Neuronal stem cell (in vitro differentiated cells): ENCODE results near the gene PLXNC1.

ENCODE experiments used
- DNase-seq: peaks from one replicate; pipeline ENCODE4 v3.0.0-alpha.2; 2013; ENCODE audit warnings: low spot score
- H2AFZ ChIP-seq: one replicate; pipeline ENCODE4 v1.6.1; 2013; ENCODE audit warnings: mild to moderate bottlenecking, low read length, inconsistent platforms
- H2AK5ac ChIP-seq: 2 replicates; pipeline ENCODE4 v1.6.1; 2013; ENCODE audit warnings: low read depth, mild to moderate bottlenecking, inconsistent platforms, low read length, moderate library complexity, mixed read lengths
- H2BK120ac ChIP-seq: 2 replicates; pipeline ENCODE4 v1.6.1; 2013; ENCODE audit warnings: low read depth, mild to moderate bottlenecking, inconsistent platforms, low read length, moderate library complexity, mixed read lengths
- H2BK12ac ChIP-seq: one replicate; pipeline ENCODE4 v1.6.1; 2013; ENCODE audit warnings: low read length, inconsistent platforms
- H2BK15ac ChIP-seq: 2 replicates; pipeline ENCODE4 v1.6.1; 2013; ENCODE audit warnings: mild to moderate bottlenecking, low read length, inconsistent platforms, mixed read lengths
- H2BK5ac ChIP-seq: one replicate; pipeline ENCODE4 v1.6.1; 2013; ENCODE audit warnings: inconsistent platforms, mild to moderate bottlenecking, low read length, moderate library complexity
- H3K14ac ChIP-seq: one replicate; pipeline ENCODE4 v1.6.1; 2013; ENCODE audit warnings: low read length, inconsistent platforms
- H3K18ac ChIP-seq: 2 replicates; pipeline ENCODE4 v1.6.1; 2013; ENCODE audit warnings: low read length, inconsistent platforms
- H3K23ac ChIP-seq: 2 replicates; pipeline ENCODE4 v1.6.1; 2013; ENCODE audit warnings: low read depth, mild to moderate bottlenecking, mixed read lengths, low read length, inconsistent platforms; ENCODE audit not compliant: poor library complexity
- H3K27ac ChIP-seq: replicated peaks from 3 replicates; pipeline ENCODE4 v1.5.1; 2013; ENCODE audit warnings: low read length, inconsistent platforms
- H3K27me3 ChIP-seq, 3 experiments: 2 replicates each; pipeline ENCODE4 v1.6.1; 2013; ENCODE audit warnings: low read length in 3 of 3, mild to moderate bottlenecking in 2 of 3, inconsistent platforms in 1 of 3, low read depth in 1 of 3, mixed read lengths in 1 of 3, moderate library complexity in 1 of 3; ENCODE audit not compliant: control insufficient read depth in 3 of 3, insufficient read depth in 3 of 3
- H3K36me3 ChIP-seq, 2 donors: replicated peaks in 1 of 2; 2 replicates each; pipeline ENCODE4 v1.6.1; 2013; ENCODE audit warnings: low read length in 2 of 2; ENCODE audit not compliant: control insufficient read depth in 2 of 2, insufficient read depth in 2 of 2
- H3K4ac ChIP-seq: 2 replicates; pipeline ENCODE4 v1.6.1; 2013; ENCODE audit warnings: inconsistent platforms, mild to moderate bottlenecking, low read length, moderate library complexity
- H3K4me1 ChIP-seq, 2 donors: 1 replicate in 1 of 2; 2 replicates in 1 of 2; pipeline ENCODE4 v1.6.1; 2013; ENCODE audit warnings: low read length in 2 of 2, low read depth in 1 of 2; ENCODE audit not compliant: control insufficient read depth in 2 of 2, insufficient read depth in 1 of 2
- H3K4me2 ChIP-seq: one replicate; pipeline ENCODE4 v1.6.1; 2013; ENCODE audit warnings: mild to moderate bottlenecking, low read length, inconsistent platforms; ENCODE audit not compliant: insufficient read depth, poor library complexity, severe bottlenecking
- H3K4me3 ChIP-seq, 2 donors: 2 replicates each; pipeline ENCODE4 v1.5.1; 2013; ENCODE audit warnings: low read length in 2 of 2, mild to moderate bottlenecking in 2 of 2, inconsistent platforms in 1 of 2, moderate library complexity in 1 of 2
- H3K79me1 ChIP-seq: one replicate; pipeline ENCODE4 v1.6.1; 2013; ENCODE audit warnings: low read depth, mild to moderate bottlenecking, inconsistent platforms, low read length, moderate library complexity
- H3K9ac ChIP-seq: one replicate; pipeline ENCODE4 v1.6.1; 2013; ENCODE audit warnings: mild to moderate bottlenecking, low read depth, low read length, inconsistent platforms; ENCODE audit not compliant: poor library complexity
- H3K9me3 ChIP-seq, 2 donors: replicated peaks in 1 of 2; 2 replicates each; pipeline versions ENCODE3 to v1.6.1; 2013; ENCODE audit warnings: low read length in 2 of 2, mild to moderate bottlenecking in 2 of 2, inconsistent platforms in 1 of 2, low read depth in 1 of 2, mixed read lengths in 1 of 2, moderate library complexity in 1 of 2; ENCODE audit not compliant: control insufficient read depth in 2 of 2, insufficient read depth in 1 of 2
- H4K8ac ChIP-seq: one replicate; pipeline ENCODE4 v1.6.1; 2013; ENCODE audit warnings: low read depth, mild to moderate bottlenecking, inconsistent platforms, low read length, moderate library complexity
- H4K91ac ChIP-seq: one replicate; pipeline ENCODE4 v1.6.1; 2013; ENCODE audit warnings: low read length, low read depth, mild to moderate bottlenecking, inconsistent platforms; ENCODE audit not compliant: poor library complexity
- WGBS, 2 donors: extraction: QIAGEN DNeasy Blood & Tissue Kit; methylation state at CpG; one replicate each; pipeline ENCODE4 v1.1.7; 2013; ENCODE audit warnings: missing lambda C conversion rate in 2 of 2, mixed read lengths in 1 of 2; ENCODE audit not compliant: insufficient read length in 2 of 2, insufficient replicate concordance in 1 of 2; ENCODE audit errors: extremely low coverage in 2 of 2; 5-methylcytosine and 5-hydroxymethylcytosine counted together

The PLXNC1 gene

DNA sequence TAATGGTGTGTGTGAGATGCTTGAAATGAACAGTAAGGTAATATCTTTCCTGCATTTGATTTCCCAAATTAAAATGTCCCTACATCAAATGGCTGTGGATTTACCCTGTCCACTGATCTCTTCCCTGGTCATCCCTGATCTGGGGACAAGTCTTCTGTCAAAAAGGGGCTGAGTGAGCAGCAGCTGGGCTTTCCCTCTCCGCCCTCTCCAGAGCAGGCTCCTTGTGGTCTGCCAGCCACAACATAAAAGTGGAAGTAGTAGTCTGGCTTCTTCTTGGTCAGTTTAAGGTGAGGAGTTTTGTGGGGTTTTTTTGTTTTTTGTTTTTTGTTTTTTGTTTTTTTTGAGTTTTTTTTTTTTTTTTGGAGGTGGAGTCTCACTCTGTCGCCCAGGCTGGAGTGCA lies 25.2 kb upstream of the PLXNC1 start:
- H3K27me3 ChIP-seq = peaks cover 0 to 15% (median 0%) of the 10 kb centered on the region in 3 experiments
- H2BK5ac ChIP-seq = no peak overlapping the region

DNA sequence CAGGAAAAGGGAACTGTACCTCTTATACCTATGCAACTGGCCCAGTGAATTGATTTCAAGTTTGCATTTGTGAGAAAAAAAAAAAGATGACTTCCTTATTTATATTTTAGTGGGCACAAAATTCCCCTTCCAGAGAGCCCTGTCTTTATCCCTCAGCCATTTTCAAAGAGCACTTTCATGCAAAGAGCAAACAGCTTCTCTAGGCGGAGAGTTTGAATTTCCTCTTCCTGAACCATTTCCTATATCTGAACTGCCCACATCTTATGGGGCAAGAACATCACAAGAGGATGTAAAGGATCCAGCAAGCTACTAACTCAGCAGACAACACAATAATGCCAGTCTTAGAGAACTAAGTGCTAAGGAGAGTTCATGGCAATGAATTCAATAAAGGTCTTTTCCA lies 22.3 kb upstream of the PLXNC1 start:
- WGBS, 2 donors = no CpG with 5 or more reads among the region's 1 CpG
- Histone ChIP-seq H3K36me3 (no peaks in the 10 kb centered on the region), H3K23ac (no peak overlapping the region), H3K27ac (no peak overlapping the region), H4K8ac (no peak overlapping the region), H2BK120ac (no peak overlapping the region), H3K18ac (no peak overlapping the region), H3K4me1 (peaks cover 0 to 4% of the 10 kb centered on the region in 2 donors), H2BK5ac (no peak overlapping the region), H3K9ac (no peak overlapping the region), H2AK5ac (no peak overlapping the region), H3K79me1 (no peaks in the 10 kb centered on the region), H2BK15ac (no peak overlapping the region), H4K91ac (no peak overlapping the region), H2BK12ac (no peak overlapping the region), H3K14ac (no peak overlapping the region), H3K27me3 (peaks cover 0 to 19% (median 0%) of the 10 kb centered on the region in 3 experiments), H3K4ac (no peak overlapping the region), H3K4me3 (no peak overlapping the region), H3K4me2 (no peak overlapping the region), H3K9me3 (no peaks in the 10 kb centered on the region), H2AFZ (no peak overlapping the region)
- DNase-seq = no peak

More for the DNA sequence above, 25.2 kb upstream of the PLXNC1 start:
- H3K4me3 ChIP-seq = no peak overlapping the region
- H2BK12ac ChIP-seq = no peak overlapping the region
- no peak for DNase-seq
- H4K8ac ChIP-seq = no peak overlapping the region
- H3K36me3 ChIP-seq = no peaks in the 10 kb centered on the region
- H3K79me1 ChIP-seq = no peaks in the 10 kb centered on the region
- no peak overlapping the region for H3K27ac ChIP-seq
- no peak overlapping the region for H4K91ac ChIP-seq
- no peak overlapping the region for H3K4ac ChIP-seq
- no peak overlapping the region for H2AFZ ChIP-seq
- no peaks in the 10 kb centered on the region for H3K9me3 ChIP-seq
- no peak overlapping the region for H3K14ac ChIP-seq
- H2BK120ac ChIP-seq = no peak overlapping the region
- no peak overlapping the region for H3K23ac ChIP-seq
- no peak overlapping the region for H3K9ac ChIP-seq
- no peak overlapping the region for H3K18ac ChIP-seq
- WGBS, 2 donors = no CpG with 5 or more reads among the region's 2 CpGs
- peaks cover 0 to 4% of the 10 kb centered on the region in 2 donors for H3K4me1 ChIP-seq
- H2AK5ac ChIP-seq = no peak overlapping the region
- no peak overlapping the region for H2BK15ac ChIP-seq
- no peak overlapping the region for H3K4me2 ChIP-seq

GRCh38 chr12:94127239-94128131 lies 20.9 kb upstream of the PLXNC1 start:
- Histone ChIP-seq H3K23ac (no peak overlapping the region), H3K18ac (no peak overlapping the region), H3K4ac (no peak overlapping the region), H3K4me3 (no peak overlapping the region), H3K14ac (no peak overlapping the region), H2BK15ac (no peak overlapping the region), H3K36me3 (no peaks in the 10 kb centered on the region), H2BK12ac (no peak overlapping the region), H3K79me1 (no peaks in the 10 kb centered on the region), H3K4me2 (no peak overlapping the region), H3K4me1 (peaks cover 0 to 4% of the 10 kb centered on the region in 2 donors), H3K9ac (no peak overlapping the region), H4K91ac (no peak overlapping the region), H3K9me3 (no peaks in the 10 kb centered on the region), H3K27ac (no peak overlapping the region), H3K27me3 (peaks cover 0 to 16% (median 0%) of the 10 kb centered on the region in 3 experiments), H2BK120ac (no peak overlapping the region), H4K8ac (no peak overlapping the region), H2BK5ac (no peak overlapping the region), H2AK5ac (no peak overlapping the region), H2AFZ (no peak overlapping the region)
- no peak for DNase-seq
- no CpG with 5 or more reads among the region's 12 CpGs for WGBS, 2 donors

GRCh38 chr12:94128280-94128679 lies 20.1 kb upstream of the PLXNC1 start:
- Histone ChIP-seq H3K79me1 (no peaks in the 10 kb centered on the region), H3K9ac (no peak overlapping the region), H2BK15ac (no peak overlapping the region), H3K36me3 (no peaks in the 10 kb centered on the region), H4K8ac (no peak overlapping the region), H3K27ac (no peak overlapping the region), H3K4me3 (no peak overlapping the region), H2BK5ac (no peak overlapping the region), H2BK120ac (no peak overlapping the region), H3K4ac (no peak overlapping the region), H3K9me3 (no peaks in the 10 kb centered on the region), H2AFZ (no peak overlapping the region), H3K14ac (no peak overlapping the region), H3K18ac (no peak overlapping the region), H3K23ac (no peak overlapping the region), H3K4me2 (no peak overlapping the region), H4K91ac (no peak overlapping the region), H3K27me3 (peaks cover 0 to 16% (median 0%) of the 10 kb centered on the region in 3 experiments), H2AK5ac (no peak overlapping the region), H2BK12ac (no peak overlapping the region), H3K4me1 (peaks cover 0 to 2% of the 10 kb centered on the region in 2 donors)
- no CpG with 5 or more reads among the region's 4 CpGs for WGBS, 2 donors
- no peak for DNase-seq
